ENCODE measurements around the gene MERTK.
"Not testable (repeated sequence)": the region's sequence is repeated elsewhere in the genome, so short reads cannot be mapped to it uniquely, and the experiment has no call there.

The MERTK gene

GRCh38 chr2:112019569-112019982 is 121.2 kb downstream of the MERTK start:
- DNase-seq: no peak

GRCh38 chr2:112020561-112020960 is 122.2 kb downstream of the MERTK start:
- no peak for DNase-seq

- no peak for DNase-seq
These were observed 122.9 kb downstream of the MERTK start for GRCh38 chr2:112021290-112021689.

- peak; percentile 30 for DNase-seq
These were observed 123.4 kb downstream of the MERTK start for GRCh38 chr2:112021781-112022231.

- DNase-seq: no peak
These were observed 125.3 kb downstream of the MERTK start for GRCh38 chr2:112023707-112024106.

- no peak for DNase-seq
These were observed 125.8 kb downstream of the MERTK start for GRCh38 chr2:112024231-112024630.

GRCh38 chr2:112024896-112025491 is 126.6 kb downstream of the MERTK start:
- no peak for DNase-seq

GRCh38 chr2:112026509-112026908 is 128.1 kb downstream of the MERTK start:
- DNase-seq: no peak

- DNase-seq: no peak
These were observed 129.4 kb downstream of the MERTK start for GRCh38 chr2:112027767-112028166.

GRCh38 chr2:112029164-112029563 is 130.8 kb downstream of the MERTK start:
- no peak for DNase-seq

GRCh38 chr2:112031473-112032223 is 133.2 kb downstream of the MERTK start:
- peak; percentile 47 for DNase-seq

GRCh38 chr2:112032224-112032586 is 133.8 kb downstream of the MERTK start:
- DNase-seq: no peak

GRCh38 chr2:112032689-112033465 is 134.5 kb downstream of the MERTK start:
- peak; percentile 95 for DNase-seq

- DNase-seq: peak; percentile 83
These were observed 135.2 kb downstream of the MERTK start for GRCh38 chr2:112033600-112033999.

GRCh38 chr2:112034924-112035323 is 136.5 kb downstream of the MERTK start:
- DNase-seq: no peak

GRCh38 chr2:112035786-112036185 is 137.4 kb downstream of the MERTK start:
- DNase-seq: no peak

GRCh38 chr2:112039556-112039955 is 141.1 kb downstream of the MERTK start:
- not testable (repeated sequence) for DNase-seq

GRCh38 chr2:112040066-112040465 is 141.7 kb downstream of the MERTK start:
- DNase-seq: not testable (repeated sequence)

- DNase-seq: not testable (repeated sequence)
These were observed 143.1 kb downstream of the MERTK start for GRCh38 chr2:112041460-112041859.

GRCh38 chr2:112045446-112046014 is 147.1 kb downstream of the MERTK start:
- no peak for DNase-seq

- peak; percentile 58 for DNase-seq
These were observed 147.8 kb downstream of the MERTK start for GRCh38 chr2:112046231-112046630.

- no peak for DNase-seq
These were observed 149.3 kb downstream of the MERTK start for GRCh38 chr2:112047537-112048235.

GRCh38 chr2:112048236-112048592 is 149.8 kb downstream of the MERTK start:
- no peak for DNase-seq
